Fibroblast of mammary gland (primary cell): ENCODE results near the gene IBTK.

Experiments used
- DNase-seq: peaks from one replicate; pipeline ENCODE4 v3.0.0-alpha.2; 2010; ENCODE audit warnings: low read depth
- H3K4me3 ChIP-seq: 2 replicates; pipeline ENCODE4 v1.5.1; 2011; ENCODE audit warnings: low read depth, mild to moderate bottlenecking, low read length, moderate library complexity; ENCODE audit not compliant: control insufficient read depth
- CTCF ChIP-seq: conservative IDR thresholded peaks from 2 replicates; pipeline ENCODE4 v1.5.1; 2011; ENCODE audit warnings: low read depth, low read length, inconsistent platforms; ENCODE audit not compliant: control insufficient read depth, insufficient read depth

The IBTK gene

GRCh38 chr6:82246370-82246769 is 1.2 kb downstream of the IBTK start:
- no peak for DNase-seq
- H3K4me3 ChIP-seq: peak overlapping the region; percentile 88

GRCh38 chr6:82245376-82245775 is 2.2 kb downstream of the IBTK start:
- DNase-seq: no peak
- no peak for TF ChIP-seq CTCF
- H3K4me3 ChIP-seq: no peak overlapping the region

More at GRCh38 chr6:82246370-82246769, 1.2 kb downstream of the IBTK start:
- TF ChIP-seq CTCF: no peak

- no peak for TF ChIP-seq CTCF
- no peak overlapping the region for H3K4me3 ChIP-seq
- no peak for DNase-seq
Observed at GRCh38 chr6:82243884-82244283, 3.7 kb downstream of the IBTK start.

- no peak for DNase-seq
- TF ChIP-seq CTCF: no peak
- no peak overlapping the region for H3K4me3 ChIP-seq
Observed at GRCh38 chr6:82240186-82240585, 7.4 kb downstream of the IBTK start.

- no peak for TF ChIP-seq CTCF
- H3K4me3 ChIP-seq: no peak overlapping the region
- DNase-seq: no peak
Observed at GRCh38 chr6:82239597-82239996, 7.9 kb downstream of the IBTK start.

- DNase-seq: no peak
- no peak for TF ChIP-seq CTCF
- no peak overlapping the region for H3K4me3 ChIP-seq
Observed at GRCh38 chr6:82237013-82237412, 10.5 kb downstream of the IBTK start.

- no peak for TF ChIP-seq CTCF
- DNase-seq: no peak
- H3K4me3 ChIP-seq: no peak overlapping the region
Observed at GRCh38 chr6:82227770-82228169, 19.8 kb downstream of the IBTK start.
